ENCODE data around the gene VPS13A.

VPS13A gene

DNA sequence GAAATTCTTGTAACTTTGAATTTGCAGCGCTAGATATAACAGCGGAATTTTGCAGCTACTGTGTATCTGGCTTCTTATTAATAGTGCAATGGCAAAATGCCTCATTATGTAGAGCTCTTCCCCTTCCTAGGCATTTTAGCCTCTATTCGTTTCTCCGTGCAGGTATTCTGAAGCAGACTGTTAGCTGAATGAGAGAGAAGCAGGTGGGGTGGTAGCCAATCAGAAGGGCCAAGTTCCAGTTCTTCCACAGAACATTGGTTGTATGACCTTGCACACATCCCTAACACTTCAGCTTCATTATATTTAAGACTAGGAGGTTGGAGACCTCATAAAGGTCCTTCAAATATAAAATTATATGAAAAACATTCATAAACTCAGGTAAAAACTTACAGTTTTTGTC is 1.2 kb upstream of the VPS13A start:
- TF ChIP-seq, protein P1, sequence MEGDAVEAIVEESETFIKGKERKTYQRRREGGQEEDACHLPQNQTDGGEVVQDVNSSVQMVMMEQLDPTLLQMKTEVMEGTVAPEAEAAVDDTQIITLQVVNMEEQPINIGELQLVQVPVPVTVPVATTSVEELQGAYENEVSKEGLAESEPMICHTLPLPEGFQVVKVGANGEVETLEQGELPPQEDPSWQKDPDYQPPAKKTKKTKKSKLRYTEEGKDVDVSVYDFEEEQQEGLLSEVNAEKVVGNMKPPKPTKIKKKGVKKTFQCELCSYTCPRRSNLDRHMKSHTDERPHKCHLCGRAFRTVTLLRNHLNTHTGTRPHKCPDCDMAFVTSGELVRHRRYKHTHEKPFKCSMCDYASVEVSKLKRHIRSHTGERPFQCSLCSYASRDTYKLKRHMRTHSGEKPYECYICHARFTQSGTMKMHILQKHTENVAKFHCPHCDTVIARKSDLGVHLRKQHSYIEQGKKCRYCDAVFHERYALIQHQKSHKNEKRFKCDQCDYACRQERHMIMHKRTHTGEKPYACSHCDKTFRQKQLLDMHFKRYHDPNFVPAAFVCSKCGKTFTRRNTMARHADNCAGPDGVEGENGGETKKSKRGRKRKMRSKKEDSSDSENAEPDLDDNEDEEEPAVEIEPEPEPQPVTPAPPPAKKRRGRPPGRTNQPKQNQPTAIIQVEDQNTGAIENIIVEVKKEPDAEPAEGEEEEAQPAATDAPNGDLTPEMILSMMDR (IDR thresholded peaks at IDR 0.05; ENCODE audit: low read depth, low read length) = no peak
- Histone ChIP-seq H3K9me3 (ENCODE audit: severe bottlenecking) (no peaks in the 10 kb centered on the region), H3K27ac (no peak overlapping the region), H3K4me3 (ENCODE audit: low read depth, low read length) (no peak overlapping the region), H3K27me3 (ENCODE audit: insufficient read depth, low read depth, severe bottlenecking) (no peaks in the 10 kb centered on the region), H3K36me3 (peaks cover 4% of the 10 kb centered on the region; the same call in 1 of the 2 replicates)
- DNase-seq = no peak

DNA sequence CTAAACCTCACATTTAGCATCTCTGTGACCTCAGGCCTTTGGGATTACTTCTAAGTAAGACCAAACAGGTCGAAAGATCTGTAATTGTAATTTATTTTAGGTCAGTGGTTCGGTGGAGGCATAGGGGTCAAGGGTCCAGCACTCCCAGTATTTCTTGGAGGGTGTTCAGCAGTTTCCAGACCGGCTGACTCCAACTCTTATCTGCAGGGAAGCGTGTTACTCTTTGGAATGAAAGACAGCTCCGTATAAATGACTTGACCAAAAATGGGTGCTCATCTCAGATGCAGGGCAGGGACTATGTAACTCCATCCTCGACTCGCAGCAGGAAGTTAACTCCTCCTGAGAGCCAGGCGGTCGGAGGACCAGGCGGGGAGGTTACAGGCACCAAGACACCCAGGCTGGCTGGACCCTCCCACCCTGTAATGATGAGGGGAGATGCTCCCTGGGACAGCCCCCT is 620 bp upstream of the VPS13A start:
- H3K4me3 ChIP-seq (ENCODE audit: low read depth, low read length) = peak overlapping the region; percentile 83
- TF ChIP-seq, protein P1 (IDR thresholded peaks at IDR 0.05; ENCODE audit: low read depth, low read length) = no peak
- H3K9me3 ChIP-seq (ENCODE audit: severe bottlenecking) = no peaks in the 10 kb centered on the region
- H3K36me3 ChIP-seq = peaks cover 4% of the 10 kb centered on the region; the same call in 1 of the 2 replicates
- peak overlapping the region; percentile 0 for H3K27ac ChIP-seq
- no peaks in the 10 kb centered on the region for H3K27me3 ChIP-seq (ENCODE audit: insufficient read depth, low read depth, severe bottlenecking)
- no peak for DNase-seq

DNA sequence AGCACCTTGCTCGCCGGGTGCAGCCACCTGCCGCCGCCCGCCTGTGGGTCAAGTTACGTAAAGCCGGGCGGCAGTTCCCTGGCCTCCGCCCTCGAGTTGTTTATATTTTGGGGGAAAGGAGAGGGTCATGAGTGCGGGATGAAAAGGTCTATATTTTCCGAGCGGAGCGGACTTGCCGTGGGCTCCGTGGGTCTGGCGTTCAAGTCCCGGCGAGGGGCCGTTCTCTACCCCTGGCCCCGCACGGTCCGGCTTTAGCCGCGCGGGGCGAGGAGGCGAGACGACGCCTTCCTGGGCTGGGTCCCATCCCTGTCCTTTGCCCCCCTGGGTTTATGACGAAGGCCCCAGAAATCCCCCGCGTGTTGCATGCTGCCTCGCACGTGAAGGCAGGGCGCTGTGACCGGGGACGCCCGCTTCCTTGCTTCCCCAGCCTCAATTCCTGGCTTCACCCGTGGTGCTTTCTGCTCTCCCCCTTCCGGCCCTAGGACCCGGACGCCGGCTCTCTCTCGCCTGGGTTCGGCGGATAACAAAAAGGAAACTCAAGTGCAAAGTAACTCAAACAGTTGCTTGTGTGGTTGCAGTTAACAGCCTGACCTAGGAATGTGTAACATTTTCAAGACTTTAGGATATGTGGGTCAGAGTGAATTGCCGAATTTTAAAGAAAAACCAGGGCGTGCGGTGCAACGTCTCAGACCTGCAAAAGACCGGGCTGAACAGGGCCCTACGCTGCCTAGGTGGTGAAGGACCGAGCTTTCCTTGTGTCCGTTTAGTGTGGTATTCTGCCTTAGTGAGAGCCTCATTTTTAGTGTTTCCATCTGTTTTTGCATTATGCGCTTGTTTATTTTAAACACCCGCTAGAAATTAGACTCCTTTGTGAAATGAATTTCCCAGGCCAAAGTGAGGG is 810 bp downstream of the VPS13A start:
- peaks cover 4% of the 10 kb centered on the region; the same call in 1 of the 2 replicates for H3K36me3 ChIP-seq
- peak; percentile 39 for DNase-seq
- TF ChIP-seq, protein P1 (IDR thresholded peaks at IDR 0.05; ENCODE audit: low read depth, low read length) = no peak

DNA sequence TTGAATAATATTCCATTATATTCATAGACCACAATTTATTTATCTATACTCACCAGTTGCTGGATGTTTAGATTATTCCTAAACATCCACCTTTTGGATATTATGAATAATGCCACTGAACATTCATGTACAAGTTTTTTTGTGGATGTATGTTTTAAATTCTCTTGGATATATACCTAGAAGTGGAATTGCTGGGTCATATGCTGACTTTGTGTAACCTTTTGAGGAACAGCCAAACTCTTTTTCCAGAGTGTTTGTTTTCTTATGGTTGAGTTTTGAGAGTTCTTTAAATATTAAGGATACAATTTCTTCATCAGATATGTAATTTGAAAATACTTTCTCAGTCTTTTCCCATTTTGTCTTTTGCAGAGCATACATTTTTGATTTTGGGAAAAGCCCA is 2.7 kb downstream of the VPS13A start:
- no peaks in the 10 kb centered on the region for H3K9me3 ChIP-seq (ENCODE audit: severe bottlenecking)
- no peak overlapping the region for H3K4me3 ChIP-seq (ENCODE audit: low read depth, low read length)
- TF ChIP-seq, protein P1 (IDR thresholded peaks at IDR 0.05; ENCODE audit: low read depth, low read length) = no peak
- peaks cover 7% of the 10 kb centered on the region for H3K36me3 ChIP-seq
- DNase-seq = no peak
- H3K27me3 ChIP-seq (ENCODE audit: insufficient read depth, low read depth, severe bottlenecking) = no peaks in the 10 kb centered on the region
- no peak overlapping the region for H3K27ac ChIP-seq

More for the DNA sequence above, 810 bp downstream of the VPS13A start:
- Histone ChIP-seq H3K27ac (peak overlapping the region; percentile 84), H3K9me3 (ENCODE audit: severe bottlenecking) (no peaks in the 10 kb centered on the region), H3K4me3 (ENCODE audit: low read depth, low read length) (peak overlapping the region; percentile 83), H3K27me3 (ENCODE audit: insufficient read depth, low read depth, severe bottlenecking) (no peaks in the 10 kb centered on the region)

DNA sequence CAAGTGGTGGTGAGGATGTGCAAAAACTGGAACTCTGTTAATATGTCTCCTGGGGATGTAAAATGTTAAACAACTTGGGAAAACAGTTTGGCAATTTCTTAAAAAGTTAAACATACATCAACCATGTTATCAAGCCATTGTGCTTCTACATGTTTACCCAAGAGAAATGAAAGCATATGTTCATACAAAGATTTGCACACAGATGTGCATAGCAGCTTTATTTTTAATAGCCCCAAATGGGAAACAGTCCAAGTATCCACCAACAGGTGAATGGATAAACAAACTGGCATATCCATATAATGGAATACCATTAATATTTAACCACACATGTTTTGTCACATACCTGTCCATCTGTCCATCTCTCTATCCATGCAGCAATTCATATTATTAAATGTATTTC is 6.2 kb downstream of the VPS13A start:
- TF ChIP-seq, protein P1 (IDR thresholded peaks at IDR 0.05; ENCODE audit: low read depth, low read length) = no peak
- H3K4me3 ChIP-seq (ENCODE audit: low read depth, low read length) = no peak overlapping the region
- H3K27me3 ChIP-seq (ENCODE audit: insufficient read depth, low read depth, severe bottlenecking) = no peaks in the 10 kb centered on the region
- no peak overlapping the region for H3K27ac ChIP-seq
- peaks cover 2% of the 10 kb centered on the region; the same call in 1 of the 2 replicates for H3K36me3 ChIP-seq
- no peaks in the 10 kb centered on the region for H3K9me3 ChIP-seq (ENCODE audit: severe bottlenecking)
- no peak for DNase-seq
